ENCODE results near the gene IFIT5.

DNA sequence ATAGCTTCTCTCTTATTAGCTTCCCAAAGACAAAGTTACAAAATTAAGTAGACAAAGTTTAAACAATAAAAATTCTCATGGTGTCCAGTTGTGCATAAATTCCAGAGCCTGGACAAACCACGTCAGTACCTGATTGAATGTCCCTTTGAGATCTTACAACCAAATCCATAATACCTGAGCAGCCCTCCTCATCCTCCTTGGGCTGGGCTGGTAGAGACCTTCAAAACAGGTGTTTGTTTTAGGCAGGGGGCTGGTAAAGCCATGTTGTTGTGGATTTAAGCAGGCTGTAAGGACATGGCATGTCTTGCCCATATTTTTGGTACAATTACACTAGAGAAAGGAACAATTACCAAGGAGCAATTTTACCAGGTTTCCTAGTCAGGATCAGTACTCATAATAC lies 2.1 kb downstream of the IFIT5 start:
- no peak for TF ChIP-seq CTCF (IDR thresholded peaks at IDR 0.05; ENCODE audit: poor library complexity)
- no peak for TF ChIP-seq EZH2 (IDR thresholded peaks at IDR 0.05; ENCODE audit: borderline replicate concordance)

Measured in hepatocyte (in vitro differentiated cells).